Activated B cell treated with CpG ODN at 0.5 μM for 24 hours (primary cell): ENCODE measurements around the gene DVL1. TPM values are rescaled to one million over a fixed set of nuclear protein-coding genes. Genes with fewer than 3 reads are reported as not detected.
A peak's percentile ranks its signal among the peaks of the same experiment; 100 is the strongest.

ENCODE experiments used
- ATAC-seq: fragments of 200-7000 bp; cut with Tn5 transposase; one replicate; pipeline ENCODE4 v1.10.0; 2021; ENCODE audit warnings: low read depth, mild to moderate bottlenecking, moderate library complexity
- CTCF ChIA-PET: fragments of 350-600 bp; sonication (Branson Sonifier 250); formaldehyde crosslinking; loops from one replicate; lab custom pipeline; 2021; ENCODE audit warnings: antibody characterized with exemption; lab: Charles Lee
- POLR2A ChIA-PET: fragments of 350-600 bp; sonication (Branson Sonifier 250); formaldehyde crosslinking; loops from one replicate; lab custom pipeline; 2021; ENCODE audit warnings: antibody characterized with exemption; lab: Charles Lee
- DNase-seq: peaks from one replicate; pipeline ENCODE4 v3.0.0; 2022
- H3K27ac Mint-ChIP-seq: one replicate; pipeline ENCODE4 v1.8.0; 2020; ENCODE audit warnings: mixed read lengths
- H3K27me3 Mint-ChIP-seq: one replicate; pipeline ENCODE4 v1.8.0; 2021; ENCODE audit warnings: mixed read lengths
- H3K36me3 Mint-ChIP-seq: one replicate; pipeline ENCODE4 v1.8.0; 2021; ENCODE audit warnings: low read depth, mixed read lengths
- H3K4me1 Mint-ChIP-seq: one replicate; pipeline ENCODE4 v1.8.0; 2021; ENCODE audit warnings: mixed read lengths
- H3K4me3 Mint-ChIP-seq: one replicate; pipeline ENCODE4 v1.8.0; 2020; ENCODE audit warnings: mild to moderate bottlenecking, mixed read lengths
- H3K9me3 Mint-ChIP-seq: one replicate; pipeline ENCODE4 v1.8.0; 2020; ENCODE audit warnings: mixed read lengths
- CTCF ChIP-seq: fragments of 200-600 bp; IDR thresholded peaks from one replicate; pipeline ENCODE4 v1.8.0; 2022; ENCODE audit warnings: antibody characterized with exemption, mild to moderate bottlenecking
- intact Hi-C: fragments of 100-400 bp; cut with micrococcal nuclease; formaldehyde crosslinking; loops from one replicate; pipeline ENCODE4 v1.15.1; 2024
- total RNA-seq: library from RNA; stranded (reverse); gene quantifications from 2 replicates; pipeline ENCODE4 v1.2.3, GENCODE V29; 2022

DVL1 gene
- total RNA-seq, 1 donor from 2014 or later = 29.3 TPM

GRCh38 chr1:1308756-1309250 is 40.4 kb downstream of the DVL1 start:
- peak overlapping the region; percentile 86 for H3K4me3 Mint-ChIP-seq
- H3K9me3 Mint-ChIP-seq = no peaks in the 10 kb centered on the region
- peak overlapping the region; percentile 69 for H3K27ac Mint-ChIP-seq
- POLR2A ChIA-PET = no interaction called here
- intact Hi-C loops = loop anchor here (1.0 to 10.0 kb wide), 10 partner anchors 15 to 586 kb away; partner anchors contain the start of genes AURKAIP1, C1orf159, CCNL2 and CPTP
- TF ChIP-seq CTCF = no peak
- no peak for DNase-seq
- ATAC-seq = no peak
- peaks cover 19% of the 10 kb centered on the region for H3K36me3 Mint-ChIP-seq
- peaks cover 37% of the 10 kb centered on the region for H3K4me1 Mint-ChIP-seq
- no peaks in the 10 kb centered on the region for H3K27me3 Mint-ChIP-seq
- CTCF ChIA-PET = no interaction called here

GRCh38 chr1:1307923-1308755 is 41.1 kb downstream of the DVL1 start, which contains the start of the genes ACAP3 and PUSL1:
TSS of gene ACAP3 (minus strand) at chr1:1307930. CDS start at chr1:1307815, 115 bp downstream.
TSS of gene PUSL1 (plus strand) at chr1:1308597. CDS start at chr1:1308644, 47 bp downstream.
- Mint-ChIP-seq H3K36me3 (peaks cover 13% of the 10 kb centered on the region), H3K27ac (peak within 1 kb of the TSS; percentile 87), H3K4me1 (peaks cover 38% of the 10 kb centered on the region), H3K27me3 (no peaks in the 10 kb centered on the region), H3K4me3 (peak within 1 kb of the TSS; percentile 86), H3K9me3 (no peaks in the 10 kb centered on the region)
- ChIA-PET CTCF (no interaction called here), POLR2A (no interaction called here)
- no peak for TF ChIP-seq CTCF
- intact Hi-C loops = loop anchor here (1.0 to 10.0 kb wide), 10 partner anchors 16 to 587 kb away; partner anchors contain the start of genes AURKAIP1, C1orf159, CCNL2 and CPTP
- DNase-seq = peak; percentile 88
- ATAC-seq = peak; percentile 68

- Mint-ChIP-seq H3K9me3 (no peaks in the 10 kb centered on the region), H3K27ac (peak overlapping the region; percentile 86), H3K36me3 (peaks cover 7% of the 10 kb centered on the region), H3K4me1 (peaks cover 38% of the 10 kb centered on the region), H3K4me3 (peak overlapping the region; percentile 79), H3K27me3 (no peaks in the 10 kb centered on the region)
- DNase-seq = no peak
- POLR2A ChIA-PET = interaction anchor here (0.9 kb wide), 1 partner anchor 68 kb away, joined by 3 read pairs; the partner anchor contains the start of gene AURKAIP1
- TF ChIP-seq CTCF = no peak
- CTCF ChIA-PET = no interaction called here
- ATAC-seq = no peak
- intact Hi-C loops = loop anchor here (5.0 to 10.0 kb wide), 4 partner anchors 35 to 587 kb away; partner anchors contain the start of genes GNB1 and UBE2J2
Observed at GRCh38 chr1:1307261-1307922, 41.8 kb downstream of the DVL1 start.

- no peak for DNase-seq
- H3K27ac Mint-ChIP-seq = peak overlapping the region; percentile 86
Observed at GRCh38 chr1:1306661-1307260, 42.5 kb downstream of the DVL1 start.

More at GRCh38 chr1:1306661-1307260, 42.5 kb downstream of the DVL1 start:
- no peak for ATAC-seq
- intact Hi-C loops = loop anchor here (5.0 to 10.0 kb wide), 4 partner anchors 34 to 588 kb away; partner anchors contain the start of genes GNB1 and UBE2J2
- peaks cover 6% of the 10 kb centered on the region for H3K36me3 Mint-ChIP-seq
- no peaks in the 10 kb centered on the region for H3K9me3 Mint-ChIP-seq
- no peaks in the 10 kb centered on the region for H3K27me3 Mint-ChIP-seq
- no peak for TF ChIP-seq CTCF
- ChIA-PET CTCF (no interaction called here), POLR2A (interaction anchor here (0.9 kb wide), 1 partner anchor 69 kb away, joined by 3 read pairs; the partner anchor contains the start of gene AURKAIP1)
- H3K4me3 Mint-ChIP-seq = peak overlapping the region; percentile 79
- peaks cover 38% of the 10 kb centered on the region for H3K4me1 Mint-ChIP-seq
